ENCODE results near the gene GABRA5. TPM values are rescaled to one million over a fixed set of nuclear protein-coding genes. Genes with fewer than 3 reads are reported as not detected.

Gene GABRA5
- total RNA-seq, 1 experiment from 2014 or later, result 23.3 TPM

GRCh38 chr15:26921433-26921832 is 54.6 kb downstream of the GABRA5 start:
- H3K9me3 Mint-ChIP-seq, result peaks cover 12% of the 10 kb centered on the region
- ATAC-seq (no peak), DNase-seq (ENCODE audit: low spot score) (no peak)
- TF ChIP-seq FOXP1 (CRISPR knock-in tag; IDR thresholded peaks at IDR 0.05; ENCODE audit: borderline replicate concordance) (no peak), ZNF219 (CRISPR knock-in tag; IDR thresholded peaks at IDR 0.05; ENCODE audit: borderline replicate concordance) (no peak), ELF4 (CRISPR knock-in tag; IDR thresholded peaks at IDR 0.05; ENCODE audit: low read depth) (no peak), FOXP4 (CRISPR knock-in tag; IDR thresholded peaks at IDR 0.05) (no peak), TEAD4 (CRISPR knock-in tag; IDR thresholded peaks at IDR 0.05) (no peak), ARID4B (CRISPR knock-in tag; IDR thresholded peaks at IDR 0.05; ENCODE audit: borderline replicate concordance) (no peak), AR (CRISPR knock-in tag; IDR thresholded peaks at IDR 0.05) (no peak), RELA (CRISPR knock-in tag; IDR thresholded peaks at IDR 0.05; ENCODE audit: borderline replicate concordance) (no peak), ZNF281 (CRISPR knock-in tag; IDR thresholded peaks at IDR 0.05) (no peak), ETV6 (CRISPR knock-in tag; IDR thresholded peaks at IDR 0.05) (no peak), NR1H2 (CRISPR knock-in tag; IDR thresholded peaks at IDR 0.05) (no peak), GRHL2 (CRISPR knock-in tag; IDR thresholded peaks at IDR 0.05; ENCODE audit: insufficient replicate concordance, severe bottlenecking) (no peak), GABPB1 (CRISPR knock-in tag; IDR thresholded peaks at IDR 0.05) (no peak), CREB1 (CRISPR knock-in tag; IDR thresholded peaks at IDR 0.05) (no peak)
- POLR2A ChIA-PET, result no interaction called here
- no peaks in the 10 kb centered on the region for H3K27me3 Mint-ChIP-seq (ENCODE audit: low read depth)
- H3K4me3 Mint-ChIP-seq, result no peak overlapping the region
- H3K27ac Mint-ChIP-seq, result no peak overlapping the region
- H3K4me1 Mint-ChIP-seq, result no peaks in the 10 kb centered on the region
- CTCF ChIA-PET, result interaction anchor here (0.9 kb wide), 1 partner anchor 30 kb away, joined by 4 read pairs; no protein-coding TSS in a partner anchor
- H3K36me3 Mint-ChIP-seq, result peaks cover 12% of the 10 kb centered on the region

Data from WTC11 (cell line).